WERI-Rb-1 (cell line): ENCODE data around the gene TTC27.
"Not testable (repeated sequence)": the region's sequence is repeated elsewhere in the genome, so short reads cannot be mapped to it uniquely, and the experiment has no call there.

Experiments
- DNase-seq: peaks from one replicate; pipeline ENCODE4 v3.0.0-alpha.2; 2020
- H3K27ac ChIP-seq: fragments of 250-450 bp; sonication (Bioruptor Pico); 2 replicates; pipeline ENCODE4 v1.5.1; 2020; ENCODE audit warnings: mild to moderate bottlenecking, moderate library complexity
- H3K27me3 ChIP-seq: fragments of 250-450 bp; sonication (Bioruptor Pico); 2 replicates; pipeline ENCODE4 v1.5.1; 2021; ENCODE audit warnings: mild to moderate bottlenecking, low read depth, moderate library complexity; ENCODE audit not compliant: insufficient read depth, severe bottlenecking
- H3K36me3 ChIP-seq: fragments of 250-450 bp; sonication (Bioruptor Pico); 2 replicates; pipeline ENCODE4 v1.5.1; 2020; ENCODE audit warnings: mild to moderate bottlenecking, moderate library complexity
- H3K4me3 ChIP-seq: 2 replicates; pipeline ENCODE4 v1.5.1; 2011; ENCODE audit warnings: low read depth, mild to moderate bottlenecking, control low read depth, low read length
- H3K9me3 ChIP-seq: fragments of 250-450 bp; sonication (Bioruptor Pico); 2 replicates; pipeline ENCODE4 v1.5.1; 2021; ENCODE audit warnings: mild to moderate bottlenecking, moderate library complexity; ENCODE audit not compliant: severe bottlenecking
- CTCF ChIP-seq: IDR thresholded peaks from 2 replicates; pipeline ENCODE4 v1.5.1; 2011; ENCODE audit warnings: low read depth, mild to moderate bottlenecking, control low read depth, inconsistent platforms, low read length

Gene TTC27

GRCh38 chr2:32841931-32842898 lies 214.4 kb downstream of the TTC27 start:
- DNase-seq, result no peak
- H3K4me3 ChIP-seq, result no peak overlapping the region
- no peak for TF ChIP-seq CTCF
- H3K36me3 ChIP-seq, result no peaks in the 10 kb centered on the region
- H3K9me3 ChIP-seq, result peaks cover 3% of the 10 kb centered on the region
- no peaks in the 10 kb centered on the region for H3K27me3 ChIP-seq
- H3K27ac ChIP-seq, result no peak overlapping the region

- H3K36me3 ChIP-seq, result no peaks in the 10 kb centered on the region
- TF ChIP-seq CTCF, result no peak
These were observed 215.8 kb downstream of the TTC27 start for GRCh38 chr2:32843699-32844098.

GRCh38 chr2:32844253-32844652 lies 216.4 kb downstream of the TTC27 start:
- H3K36me3 ChIP-seq, result no peaks in the 10 kb centered on the region
- H3K9me3 ChIP-seq, result peaks cover 3% of the 10 kb centered on the region
- no peak overlapping the region for H3K27ac ChIP-seq
- H3K27me3 ChIP-seq, result no peaks in the 10 kb centered on the region
- no peak for DNase-seq
- no peak overlapping the region for H3K4me3 ChIP-seq
- no peak for TF ChIP-seq CTCF

More at GRCh38 chr2:32843699-32844098, 215.8 kb downstream of the TTC27 start:
- Histone ChIP-seq H3K27me3 (no peaks in the 10 kb centered on the region), H3K4me3 (no peak overlapping the region), H3K9me3 (peaks cover 3% of the 10 kb centered on the region), H3K27ac (no peak overlapping the region)
- no peak for DNase-seq

- DNase-seq, H3K9me3 ChIP-seq, H3K4me3 ChIP-seq, H3K27me3 ChIP-seq, H3K36me3 ChIP-seq, H3K27ac ChIP-seq: not testable (repeated sequence)
These were observed 218.4 kb downstream of the TTC27 start for GRCh38 chr2:32846274-32846673.

- H3K9me3 ChIP-seq, result peaks cover 3% of the 10 kb centered on the region
- H3K36me3 ChIP-seq, result no peaks in the 10 kb centered on the region
- DNase-seq, result no peak
- no peaks in the 10 kb centered on the region for H3K27me3 ChIP-seq
- H3K27ac ChIP-seq, result no peak overlapping the region
- no peak for TF ChIP-seq CTCF
- H3K4me3 ChIP-seq, result no peak overlapping the region
These were observed 219.9 kb downstream of the TTC27 start for GRCh38 chr2:32847734-32848133.

- no peak for TF ChIP-seq CTCF
- Histone ChIP-seq H3K9me3 (peaks cover 3% of the 10 kb centered on the region), H3K36me3 (no peaks in the 10 kb centered on the region), H3K4me3 (no peak overlapping the region), H3K27ac (no peak overlapping the region), H3K27me3 (no peaks in the 10 kb centered on the region)
- DNase-seq, result no peak
These were observed 221.8 kb downstream of the TTC27 start for GRCh38 chr2:32849456-32850194.
